Breast epithelium (tissue), 3 donors: ENCODE measurements around the gene ARHGEF26.

Experiments used
- CTCF ChIP-seq, 3 donors: fragments of 450-650 bp; IDR thresholded peaks; one replicate each; pipeline ENCODE4 v1.5.1; 2016 to 2017; ENCODE audit warnings: antibody characterized with exemption in 3 of 3, mild to moderate bottlenecking in 3 of 3, moderate library complexity in 3 of 3
- POLR2AphosphoS5 ChIP-seq, 3 donors: sonication (generic); formaldehyde crosslinking; IDR thresholded peaks; one replicate each; pipeline ENCODE4 v1.6.1; 2017; ENCODE audit warnings: antibody characterized with exemption in 3 of 3

GRCh38 chr3:154188437-154188836 is 67.2 kb downstream of the ARHGEF26 start:
- TF ChIP-seq CTCF (IDR thresholded peaks at IDR 0.05) (no peak), POLR2AphosphoS5 (IDR thresholded peaks at IDR 0.05) (no peak)
